ENCODE data around the gene CPM.

DNA sequence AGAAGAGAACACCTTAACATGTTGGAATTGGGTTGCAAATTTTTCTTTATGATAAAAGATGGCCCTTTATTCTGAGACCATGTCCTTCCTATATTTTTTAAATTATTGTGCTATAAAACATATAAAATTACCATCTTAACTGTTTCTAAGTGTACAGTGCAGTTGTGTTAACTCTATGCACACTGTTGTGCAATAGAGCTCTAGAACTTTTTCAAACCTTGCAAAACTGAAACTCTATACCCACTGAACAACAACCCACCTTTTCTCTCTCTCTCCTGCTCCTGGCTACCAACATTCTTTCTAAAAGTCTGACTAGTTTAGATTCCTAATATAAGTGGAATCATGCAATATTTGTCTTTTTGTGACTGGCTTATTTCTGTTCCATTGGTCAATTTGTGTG lies 7.8 kb upstream of the CPM start:
- TF ChIP-seq, protein P1, sequence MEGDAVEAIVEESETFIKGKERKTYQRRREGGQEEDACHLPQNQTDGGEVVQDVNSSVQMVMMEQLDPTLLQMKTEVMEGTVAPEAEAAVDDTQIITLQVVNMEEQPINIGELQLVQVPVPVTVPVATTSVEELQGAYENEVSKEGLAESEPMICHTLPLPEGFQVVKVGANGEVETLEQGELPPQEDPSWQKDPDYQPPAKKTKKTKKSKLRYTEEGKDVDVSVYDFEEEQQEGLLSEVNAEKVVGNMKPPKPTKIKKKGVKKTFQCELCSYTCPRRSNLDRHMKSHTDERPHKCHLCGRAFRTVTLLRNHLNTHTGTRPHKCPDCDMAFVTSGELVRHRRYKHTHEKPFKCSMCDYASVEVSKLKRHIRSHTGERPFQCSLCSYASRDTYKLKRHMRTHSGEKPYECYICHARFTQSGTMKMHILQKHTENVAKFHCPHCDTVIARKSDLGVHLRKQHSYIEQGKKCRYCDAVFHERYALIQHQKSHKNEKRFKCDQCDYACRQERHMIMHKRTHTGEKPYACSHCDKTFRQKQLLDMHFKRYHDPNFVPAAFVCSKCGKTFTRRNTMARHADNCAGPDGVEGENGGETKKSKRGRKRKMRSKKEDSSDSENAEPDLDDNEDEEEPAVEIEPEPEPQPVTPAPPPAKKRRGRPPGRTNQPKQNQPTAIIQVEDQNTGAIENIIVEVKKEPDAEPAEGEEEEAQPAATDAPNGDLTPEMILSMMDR (IDR thresholded peaks at IDR 0.05) = no peak
- no peak for TF ChIP-seq ZFX (IDR thresholded peaks at IDR 0.05; ENCODE audit: borderline replicate concordance)

Data from 22Rv1 (cell line).